GM18526 (cell line): ENCODE results near the gene CRABP1.

Source experiments
- POLR2A ChIP-seq: IDR thresholded peaks from 3 replicates; pipeline ENCODE4 v1.6.1; 2011; ENCODE audit not compliant: insufficient read length; ENCODE audit errors: extremely low read depth

Gene CRABP1

GRCh38 chr15:78340231-78341056 is at the start of gene CRABP1:
Gene CRABP1, plus strand, starts transcription at chr15:78340353. Its CDS starts 76 bp downstream, at chr15:78340429.
- TF ChIP-seq POLR2A = no peak

- no peak for TF ChIP-seq POLR2A
Measured at GRCh38 chr15:78291052-78291451, 49.1 kb upstream of the CRABP1 start.

- TF ChIP-seq POLR2A = no peak
Measured at GRCh38 chr15:78291698-78292097, 48.5 kb upstream of the CRABP1 start.

GRCh38 chr15:78292219-78292618 is 47.9 kb upstream of the CRABP1 start:
- no peak for TF ChIP-seq POLR2A

GRCh38 chr15:78299101-78299930 is 40.8 kb upstream of the CRABP1 start, which contains the start of gene SKIC8:
Gene SKIC8, minus strand, starts transcription at chr15:78299609. Its CDS starts 3,923 bp downstream, at chr15:78295686.
- peak; percentile 91 for TF ChIP-seq POLR2A

GRCh38 chr15:78301326-78301725 is 38.8 kb upstream of the CRABP1 start:
- TF ChIP-seq POLR2A = no peak

GRCh38 chr15:78301828-78302227 is 38.3 kb upstream of the CRABP1 start:
- TF ChIP-seq POLR2A = no peak

- no peak for TF ChIP-seq POLR2A
Measured at GRCh38 chr15:78302579-78303312, 37.4 kb upstream of the CRABP1 start.

GRCh38 chr15:78304216-78305066 is 35.7 kb upstream of the CRABP1 start:
- no peak for TF ChIP-seq POLR2A

GRCh38 chr15:78306176-78306774 is 33.9 kb upstream of the CRABP1 start:
- TF ChIP-seq POLR2A = no peak

- no peak for TF ChIP-seq POLR2A
Measured at GRCh38 chr15:78307976-78308375, 32.2 kb upstream of the CRABP1 start.

- no peak for TF ChIP-seq POLR2A
Measured at GRCh38 chr15:78308422-78309032, 31.6 kb upstream of the CRABP1 start.

GRCh38 chr15:78311292-78311691 is 28.9 kb upstream of the CRABP1 start:
- no peak for TF ChIP-seq POLR2A

GRCh38 chr15:78312536-78312935 is 27.6 kb upstream of the CRABP1 start:
- TF ChIP-seq POLR2A = no peak
